Femur (tissue), 1 donor: ENCODE measurements around the gene DUSP3.

Experiments
- DNase-seq: peaks from one replicate; pipeline ENCODE4 v3.0.0-alpha.2; 2017

DUSP3 gene

DNA sequence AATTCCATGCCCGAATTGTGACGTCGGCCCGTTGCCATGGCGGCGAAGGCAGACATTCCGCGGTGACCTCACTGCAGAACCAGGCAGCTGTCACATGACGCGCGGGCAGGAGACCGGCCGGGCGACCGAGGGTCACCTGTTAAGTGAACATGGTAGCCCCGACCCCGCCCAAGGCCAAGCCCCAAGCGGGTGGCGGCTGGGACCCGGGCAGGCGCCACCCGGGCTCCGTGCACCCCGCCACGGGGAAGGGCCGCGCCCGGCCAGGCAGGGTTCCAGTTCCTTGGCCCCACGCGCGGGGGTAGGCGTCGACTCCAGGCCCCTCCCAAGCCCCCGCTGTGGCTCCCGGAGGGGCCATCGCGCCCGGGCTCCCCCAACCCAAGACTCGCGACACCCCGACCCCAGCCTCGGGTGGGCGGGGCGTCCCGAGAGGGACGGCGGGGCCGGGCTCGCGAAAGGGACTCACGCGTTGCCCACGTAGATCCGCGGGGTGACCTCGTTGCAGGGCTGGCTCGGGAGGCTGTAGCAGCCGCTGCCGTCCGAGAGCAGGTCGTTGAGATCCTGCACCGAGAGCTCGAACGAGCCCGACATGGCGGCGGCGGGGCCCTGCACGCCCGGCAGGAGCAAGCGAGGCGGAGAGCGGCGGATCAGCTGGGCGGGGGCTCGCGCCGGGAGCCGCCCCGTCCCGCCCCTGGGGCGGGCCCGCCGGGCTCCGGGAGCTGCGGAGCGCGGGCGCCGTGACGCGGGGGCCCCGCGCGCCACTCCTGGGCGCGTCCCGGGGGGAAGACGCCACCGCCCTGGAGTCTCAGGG, at the start of gene DUSP3:
Gene DUSP3, minus strand, starts transcription at position 641 of the 808 bp plus-strand sequence. Its CDS starts 53 bp downstream, at position 588.
- peak; percentile 95 for DNase-seq

DNA sequence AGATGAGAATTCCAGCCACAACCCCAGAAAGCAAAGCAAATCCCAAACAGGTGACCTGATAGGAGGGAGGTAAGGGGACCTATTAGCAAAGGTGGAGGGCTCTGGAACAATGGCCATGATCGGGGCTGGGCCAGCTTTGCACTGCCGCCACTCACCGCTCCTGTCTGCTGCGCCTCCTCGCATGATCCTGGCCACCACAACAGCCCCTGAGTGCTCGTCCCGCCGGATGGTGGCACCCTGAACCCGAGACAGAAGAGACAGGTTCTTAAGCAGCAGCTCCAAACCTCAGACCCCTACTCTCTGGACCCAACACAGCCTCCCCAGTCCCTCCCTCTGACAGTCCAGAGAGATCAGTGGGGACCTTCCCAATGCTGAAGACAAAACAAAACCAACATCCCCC, 48.8 kb upstream of the DUSP3 start:
- no peak for DNase-seq

- no peak for DNase-seq
Observed at GRCh38 chr17:43826206-43826605, 47.4 kb upstream of the DUSP3 start.

DNA sequence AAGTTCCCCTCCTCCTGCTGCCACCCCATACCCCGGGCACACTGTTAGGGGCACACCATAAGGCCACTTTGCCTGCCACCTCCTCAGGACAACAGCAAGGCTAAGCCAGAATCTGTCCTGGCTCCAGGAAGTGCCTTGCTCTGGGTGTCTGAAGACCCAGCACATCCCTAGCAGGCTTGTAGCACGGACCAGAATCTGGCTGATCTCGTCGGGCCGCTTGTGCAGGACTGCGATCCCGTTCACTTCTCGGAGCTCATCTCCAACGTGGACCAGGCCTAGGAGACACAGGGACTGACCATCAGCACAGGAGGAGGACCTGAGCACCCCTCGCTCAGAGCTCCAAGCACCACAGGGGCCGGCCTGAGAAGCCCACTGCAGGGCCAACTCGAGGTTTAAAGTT, 46.8 kb upstream of the DUSP3 start:
- no peak for DNase-seq

DNA sequence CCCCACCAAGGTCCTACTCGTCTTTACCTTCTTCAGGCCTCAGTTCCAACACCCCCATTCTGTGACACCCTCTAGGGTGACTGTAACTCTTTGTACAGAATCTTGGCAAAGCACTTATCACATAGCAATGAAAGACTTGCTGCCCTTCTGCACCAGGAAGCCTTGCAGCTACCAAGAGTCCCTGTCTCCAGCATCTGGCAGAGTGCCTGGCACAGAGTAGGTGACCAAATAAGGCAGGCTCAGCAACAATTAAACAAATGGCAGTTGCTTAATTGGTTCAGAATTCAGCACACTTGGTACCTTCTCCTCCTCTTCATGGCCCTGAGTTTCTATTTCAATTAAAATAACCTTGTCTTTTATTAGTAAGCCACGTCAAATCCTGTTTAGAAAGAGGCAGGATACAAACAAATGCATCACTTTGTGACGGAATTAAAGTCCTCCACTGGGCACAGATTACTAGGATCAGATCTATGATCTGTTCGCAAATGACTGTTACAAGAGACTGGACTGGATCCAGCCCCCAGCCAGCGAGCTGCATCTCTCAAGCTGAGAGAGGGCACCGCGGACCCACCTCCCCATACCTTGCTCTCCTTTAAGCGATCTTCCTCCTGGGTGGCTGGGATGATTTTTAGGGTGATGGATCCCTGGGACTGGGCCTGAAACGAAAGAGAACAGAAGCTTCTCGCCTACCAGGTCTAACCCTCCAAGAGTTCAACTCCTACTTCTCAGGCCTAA, 44.7 kb upstream of the DUSP3 start:
- DNase-seq = no peak

- DNase-seq = no peak
Observed at GRCh38 chr17:43822570-43823190, 43.9 kb upstream of the DUSP3 start.

DNA sequence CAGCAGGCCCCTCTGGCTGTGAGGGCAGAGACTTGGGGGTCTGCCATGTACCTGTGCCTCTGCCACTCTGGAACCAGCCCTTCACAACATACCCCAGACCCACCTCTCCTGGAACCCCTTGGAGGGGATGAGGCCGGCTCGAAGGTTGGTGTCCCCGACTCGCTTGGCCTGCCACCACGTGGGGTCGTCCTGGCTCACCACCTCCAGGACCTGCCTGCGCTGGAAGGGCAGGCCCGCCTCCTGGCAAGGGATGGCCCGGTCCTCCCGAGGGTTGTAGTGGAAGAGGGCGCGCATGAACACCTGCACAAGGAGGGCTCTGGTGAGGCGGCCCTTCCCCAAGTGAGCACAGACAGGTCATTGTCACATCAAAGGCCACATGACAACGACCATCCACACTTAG, 42.0 kb upstream of the DUSP3 start:
- no peak for DNase-seq

GRCh38 chr17:43818966-43819365, 40.2 kb upstream of the DUSP3 start:
- DNase-seq = peak; percentile 3

- no peak for DNase-seq
Observed at GRCh38 chr17:43817826-43818225, 39.0 kb upstream of the DUSP3 start.

- DNase-seq = no peak
Observed at GRCh38 chr17:43816336-43817320, 37.9 kb upstream of the DUSP3 start.

- DNase-seq = peak; percentile 0
Observed at GRCh38 chr17:43814714-43815113, 35.9 kb upstream of the DUSP3 start.

GRCh38 chr17:43814026-43814425, 35.2 kb upstream of the DUSP3 start:
- no peak for DNase-seq

GRCh38 chr17:43813386-43813785, 34.6 kb upstream of the DUSP3 start:
- no peak for DNase-seq

DNA sequence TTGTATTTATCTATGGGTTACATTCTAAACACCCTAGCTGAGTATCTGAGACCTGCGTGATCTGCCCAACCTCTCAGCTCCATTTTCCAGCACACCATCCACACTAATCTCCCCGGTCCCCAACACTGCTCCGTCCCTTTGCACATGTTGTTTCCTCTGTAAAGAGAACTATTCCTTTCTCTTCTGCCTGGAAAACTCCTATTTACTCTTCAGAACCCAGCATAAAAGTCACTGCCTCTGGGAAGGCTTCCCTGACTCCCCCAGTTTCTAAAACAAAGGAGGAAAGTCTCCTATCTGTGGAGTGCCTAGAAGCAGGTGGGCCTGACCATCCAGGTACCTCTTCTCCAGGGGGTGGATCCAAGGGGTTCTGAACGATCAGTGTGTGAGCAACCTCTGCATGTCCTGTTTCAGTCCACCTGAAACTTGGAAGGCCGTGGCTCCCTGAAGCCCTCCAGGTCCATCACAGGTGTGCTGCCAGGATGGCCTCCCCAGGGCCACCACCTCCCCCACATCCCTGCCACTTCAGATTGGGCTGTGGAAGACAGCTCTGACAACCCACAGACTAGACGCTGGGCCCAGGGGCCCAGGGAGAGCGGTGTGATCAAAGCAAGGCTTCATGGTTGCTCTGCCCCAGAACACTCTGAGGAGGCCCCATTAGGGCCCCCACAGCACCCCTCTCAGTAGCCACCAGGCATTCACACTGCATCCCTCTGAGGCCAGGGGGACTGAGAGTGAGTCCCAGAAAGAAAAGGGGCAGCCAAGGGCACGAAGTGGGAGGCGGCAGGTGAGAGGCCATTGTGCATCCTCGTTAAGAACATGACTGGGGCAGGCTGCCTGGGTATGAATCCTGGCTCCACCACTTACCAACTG, 33.9 kb upstream of the DUSP3 start:
- DNase-seq = no peak

DNA sequence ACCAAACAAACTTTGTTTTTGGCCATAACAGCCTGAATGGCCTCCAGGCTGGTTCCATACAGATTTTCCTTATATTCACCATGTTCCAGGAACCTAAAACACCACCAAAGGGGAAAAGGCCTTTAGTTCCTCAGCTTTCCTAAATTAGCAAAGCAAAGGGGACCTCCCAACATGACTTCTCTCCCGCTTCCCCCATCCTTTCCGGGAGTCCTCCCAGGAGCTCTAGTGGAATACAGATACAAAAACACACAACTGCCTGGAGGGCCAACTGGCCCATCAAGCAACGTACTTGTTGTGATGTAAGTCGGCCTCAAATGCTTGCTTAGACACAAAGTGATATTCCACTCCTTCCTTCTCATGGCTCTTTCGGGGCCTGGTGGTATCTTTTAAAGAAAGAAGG, 32.0 kb upstream of the DUSP3 start:
- no peak for DNase-seq

DNA sequence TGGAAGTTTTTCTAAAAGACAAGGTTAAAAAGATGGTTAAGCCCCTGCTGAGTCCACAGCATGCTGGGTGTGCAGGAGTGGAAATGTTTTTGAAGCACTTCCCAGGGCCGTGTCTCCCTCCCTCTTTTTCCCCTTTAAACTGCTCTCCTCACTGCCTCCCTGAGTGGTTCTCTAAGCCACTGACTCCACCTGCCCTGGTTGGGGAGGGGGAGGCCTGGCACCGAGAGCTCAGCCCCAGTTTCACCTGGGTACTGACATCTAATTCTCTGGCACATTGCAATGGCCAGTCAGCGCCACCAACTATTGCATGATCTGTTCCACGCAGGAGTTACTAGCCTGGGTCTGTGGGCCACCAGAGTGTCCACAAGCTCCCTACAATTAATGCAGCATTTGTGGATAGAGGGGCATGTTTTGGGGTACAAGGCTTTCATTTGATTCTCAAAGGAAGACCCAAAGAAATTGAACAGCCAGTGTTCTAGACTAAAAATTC, 31.5 kb upstream of the DUSP3 start:
- DNase-seq = no peak

DNA sequence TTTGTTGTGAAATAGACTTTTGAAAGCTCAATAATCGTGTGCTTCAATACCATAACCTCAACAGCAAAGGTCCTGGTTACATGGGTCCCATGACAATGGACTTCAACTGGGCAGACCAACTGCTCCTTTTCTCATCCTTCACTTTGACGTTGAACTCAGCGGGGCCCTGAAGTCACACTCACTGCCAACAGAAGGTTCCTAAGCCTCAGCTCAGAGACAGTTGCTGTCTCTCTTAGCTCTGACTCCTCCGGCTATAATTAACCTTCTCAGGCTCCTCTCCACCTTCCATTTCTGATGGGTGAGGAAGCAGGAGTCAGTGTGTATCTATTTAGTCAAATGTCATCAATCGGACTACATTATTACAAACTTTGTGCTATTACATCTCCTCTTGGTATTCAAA, 30.3 kb upstream of the DUSP3 start:
- no peak for DNase-seq

GRCh38 chr17:43808076-43808475, 29.3 kb upstream of the DUSP3 start:
- DNase-seq = no peak

DNA sequence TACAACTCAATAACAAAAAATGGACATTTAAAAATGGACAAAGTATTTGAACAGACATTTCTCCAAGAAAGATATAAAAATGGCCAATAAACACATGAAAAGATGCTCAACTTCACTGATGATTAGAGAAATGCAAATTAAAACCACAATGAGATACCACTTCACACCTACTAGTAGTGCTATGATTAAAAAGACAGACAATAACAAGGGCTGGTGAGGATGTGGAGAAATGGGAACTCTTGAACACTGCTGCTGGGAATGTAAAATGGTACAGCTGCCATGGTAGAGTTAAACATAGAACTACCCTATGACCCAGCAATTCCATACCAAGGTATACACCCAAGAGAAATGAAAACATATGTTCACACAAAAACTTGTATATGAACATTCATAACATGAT, 26.3 kb upstream of the DUSP3 start:
- no peak for DNase-seq

DNA sequence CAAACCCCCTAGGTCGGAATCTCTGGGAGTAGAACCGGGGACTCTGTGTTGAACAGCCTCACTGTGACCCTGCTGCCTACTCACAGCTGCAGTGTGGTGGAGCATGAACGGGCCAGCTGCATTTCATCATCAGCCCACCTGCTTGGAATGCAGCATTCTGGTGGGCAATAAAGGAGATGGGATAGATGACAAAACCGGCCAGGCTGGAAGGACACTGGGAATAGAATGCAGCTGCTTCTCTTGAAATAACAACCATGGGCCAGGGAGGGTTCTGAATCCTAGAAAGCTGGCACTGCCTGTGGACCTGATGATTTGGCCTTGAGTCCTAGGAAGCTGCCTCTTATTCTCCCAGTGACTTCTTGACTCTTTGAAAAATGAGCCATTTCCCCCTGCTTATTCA, 25.0 kb upstream of the DUSP3 start:
- DNase-seq = no peak

DNA sequence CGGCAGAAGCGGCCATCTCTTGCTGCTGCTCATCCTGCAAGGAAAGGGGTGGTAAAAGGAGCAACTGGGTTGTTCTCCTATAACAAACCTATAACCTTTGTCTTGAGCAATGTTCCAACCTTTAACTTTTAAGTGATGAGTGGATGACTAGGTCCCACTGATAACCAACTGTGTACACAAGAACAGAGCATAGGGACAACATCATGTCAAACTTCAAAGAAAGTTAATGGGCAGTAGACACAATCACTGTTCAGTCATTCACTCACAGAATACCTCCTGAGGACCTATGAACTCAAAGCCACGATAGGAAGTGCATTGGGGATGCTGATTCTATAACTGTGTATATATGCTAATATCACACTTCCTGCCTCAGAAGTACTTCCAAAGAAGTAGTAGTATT, 23.1 kb upstream of the DUSP3 start:
- DNase-seq = no peak
